ENCODE measurements around the gene ENKD1. TPM values are rescaled to one million over a fixed set of nuclear protein-coding genes. Genes with fewer than 3 reads are reported as not detected.
A peak's percentile ranks its signal among the peaks of the same experiment; 100 is the strongest.

ENKD1 gene
- total and polyA plus RNA-seq, 2 of the 13 experiments (the other 11 are each of a cell fraction or from before 2014, with no cell fraction given), result 10.8 to 20.8 TPM

- TF ChIP-seq SATB2 (CRISPR knock-in tag; IDR thresholded peaks at IDR 0.05) (no peak), ZNF207 (IDR thresholded peaks at IDR 0.05; ENCODE audit: borderline replicate concordance) (no peak), ZNF607 (CRISPR knock-in tag; IDR thresholded peaks at IDR 0.05; ENCODE audit: borderline replicate concordance) (no peak; the same call in 1 of the 2 replicates), ZNF737 (CRISPR knock-in tag; IDR thresholded peaks at IDR 0.05; ENCODE audit: borderline replicate concordance) (no peak), CBX1 (IDR thresholded peaks at IDR 0.05; ENCODE audit: low read depth) (no peak), ZNF33A (CRISPR knock-in tag; IDR thresholded peaks at IDR 0.05; ENCODE audit: borderline replicate concordance) (no peak), ZNF646 (CRISPR knock-in tag; IDR thresholded peaks at IDR 0.05) (no peak), ZNF530 (CRISPR knock-in tag; IDR thresholded peaks at IDR 0.05; ENCODE audit: low read depth) (no peak), ZNF567 (CRISPR knock-in tag; IDR thresholded peaks at IDR 0.05; ENCODE audit: borderline replicate concordance) (no peak), ZSCAN20 (CRISPR knock-in tag; IDR thresholded peaks at IDR 0.05; ENCODE audit: borderline replicate concordance) (no peak), ZNF563 (CRISPR knock-in tag; IDR thresholded peaks at IDR 0.05) (no peak), ZNF441 (CRISPR knock-in tag; IDR thresholded peaks at IDR 0.05; ENCODE audit: borderline replicate concordance) (no peak), MAFK (conservative IDR thresholded peaks at IDR 0.05 in 1 of 2, IDR thresholded peaks at IDR 0.05 in 1 of 2; ENCODE audit: low read length in 2 of 2) (peak in 1 of 2 experiments; percentile 26; a peak in 1 of 4 replicates), MXD1 (CRISPR knock-in tag; IDR thresholded peaks at IDR 0.05) (no peak; the same call in 1 of the 2 replicates), PAWR (CRISPR knock-in tag; IDR thresholded peaks at IDR 0.05; ENCODE audit: borderline replicate concordance) (no peak), HMGXB4 (CRISPR knock-in tag; IDR thresholded peaks at IDR 0.05; ENCODE audit: borderline replicate concordance in 1 of 2, low read depth in 1 of 2) (peak; percentile 96 to 99), POLR2G (IDR thresholded peaks at IDR 0.05; ENCODE audit: low read depth, low read length) (no peak), ZBTB33 (CRISPR knock-in tag; IDR thresholded peaks at IDR 0.05) (peak; percentile 58; the same call in 1 of the 2 replicates)
These were observed 1.4 kb upstream of the ENKD1 start (continued) for GRCh38 chr16:67667817-67668494.

Data from HepG2 (cell line).